Ishikawa (cell line): ENCODE data around the gene MYH14.

Experiments
- EP300 ChIP-seq: IDR thresholded peaks from 2 replicates; pipeline ENCODE4 v1.6.1; 2012; ENCODE audit warnings: borderline replicate concordance
- FOXM1 ChIP-seq: IDR thresholded peaks from 2 replicates; pipeline ENCODE4 v1.6.1; 2012; ENCODE audit warnings: low read depth, borderline replicate concordance
- TAF1 ChIP-seq: IDR thresholded peaks from 2 replicates; pipeline ENCODE4 v1.6.1; 2012; ENCODE audit warnings: low read depth, mild to moderate bottlenecking

GRCh38 chr19:50214699-50215543, 11.5 kb downstream of the MYH14 start:
- TF ChIP-seq FOXM1 (peak; percentile 88), TAF1 (peak; percentile 42), EP300 (peak; percentile 97)
